HG03175 (cell line): ENCODE measurements around the gene PBX4.

Experiments
- ATAC-seq: cut with Tn5 transposase; IDR thresholded peaks from one replicate; pipeline ENCODE4 v1.9.1; 2021; ENCODE audit warnings: mild to moderate bottlenecking, moderate library complexity; ENCODE audit not compliant: unreplicated experiment

The PBX4 gene

DNA sequence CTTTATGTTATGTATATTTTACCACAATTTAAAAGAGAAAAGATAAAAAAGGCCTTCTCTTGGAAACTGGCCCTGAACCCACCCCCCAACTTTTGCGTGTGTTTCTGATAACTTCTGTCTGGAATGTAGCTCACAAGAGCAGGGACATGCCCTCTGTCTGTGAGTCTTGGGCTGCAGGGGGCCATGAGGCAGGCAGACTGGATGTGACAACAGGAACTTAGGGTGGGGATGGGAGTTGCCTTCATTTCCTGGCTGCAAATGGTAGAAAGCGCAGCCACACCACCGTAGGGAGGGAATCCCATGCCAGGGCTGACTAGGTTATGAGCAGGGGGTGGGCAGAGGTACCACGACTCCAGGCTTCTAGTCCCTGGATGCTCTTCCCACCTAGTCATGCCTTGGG lies 58.6 kb downstream of the PBX4 start:
- no peak for ATAC-seq

DNA sequence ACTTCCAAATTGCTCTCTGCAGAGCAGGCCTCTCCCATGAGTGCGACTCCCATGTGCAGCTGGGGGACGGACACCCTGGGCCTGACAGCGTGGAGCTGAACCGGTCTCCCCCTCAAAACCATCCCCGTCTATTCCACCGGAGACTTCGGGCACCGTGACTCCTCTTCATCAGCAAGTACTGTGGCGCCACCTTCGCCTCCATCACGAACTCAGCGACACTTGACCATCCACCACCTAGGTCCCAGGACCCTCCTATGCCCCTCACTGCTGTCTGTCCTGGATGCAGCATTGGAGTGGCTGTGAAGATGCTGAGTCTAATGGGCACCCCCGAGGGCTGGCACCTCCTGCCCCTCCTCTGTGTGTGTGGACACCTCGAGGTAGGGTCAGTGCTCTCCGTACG lies 59.9 kb downstream of the PBX4 start:
- no peak for ATAC-seq

DNA sequence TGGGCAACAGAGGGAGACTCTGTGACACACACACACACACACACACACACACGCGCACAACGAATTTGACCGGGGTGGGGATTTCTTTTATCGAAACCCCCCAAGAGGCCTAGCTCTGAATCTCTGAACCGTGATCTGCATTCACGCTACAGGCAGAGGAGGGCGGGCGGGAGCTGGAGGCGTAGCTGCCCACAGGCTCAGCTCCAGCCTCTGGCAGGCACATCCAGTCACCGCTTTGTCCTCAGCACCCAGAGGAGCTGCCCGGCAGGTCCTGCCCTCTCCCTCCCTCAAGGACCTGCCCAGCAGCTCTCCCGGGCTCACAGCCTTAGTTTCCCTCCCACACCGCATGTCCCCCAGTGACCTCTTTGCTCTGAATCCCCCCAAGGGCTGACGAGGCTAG lies 60.4 kb downstream of the PBX4 start:
- no peak for ATAC-seq

DNA sequence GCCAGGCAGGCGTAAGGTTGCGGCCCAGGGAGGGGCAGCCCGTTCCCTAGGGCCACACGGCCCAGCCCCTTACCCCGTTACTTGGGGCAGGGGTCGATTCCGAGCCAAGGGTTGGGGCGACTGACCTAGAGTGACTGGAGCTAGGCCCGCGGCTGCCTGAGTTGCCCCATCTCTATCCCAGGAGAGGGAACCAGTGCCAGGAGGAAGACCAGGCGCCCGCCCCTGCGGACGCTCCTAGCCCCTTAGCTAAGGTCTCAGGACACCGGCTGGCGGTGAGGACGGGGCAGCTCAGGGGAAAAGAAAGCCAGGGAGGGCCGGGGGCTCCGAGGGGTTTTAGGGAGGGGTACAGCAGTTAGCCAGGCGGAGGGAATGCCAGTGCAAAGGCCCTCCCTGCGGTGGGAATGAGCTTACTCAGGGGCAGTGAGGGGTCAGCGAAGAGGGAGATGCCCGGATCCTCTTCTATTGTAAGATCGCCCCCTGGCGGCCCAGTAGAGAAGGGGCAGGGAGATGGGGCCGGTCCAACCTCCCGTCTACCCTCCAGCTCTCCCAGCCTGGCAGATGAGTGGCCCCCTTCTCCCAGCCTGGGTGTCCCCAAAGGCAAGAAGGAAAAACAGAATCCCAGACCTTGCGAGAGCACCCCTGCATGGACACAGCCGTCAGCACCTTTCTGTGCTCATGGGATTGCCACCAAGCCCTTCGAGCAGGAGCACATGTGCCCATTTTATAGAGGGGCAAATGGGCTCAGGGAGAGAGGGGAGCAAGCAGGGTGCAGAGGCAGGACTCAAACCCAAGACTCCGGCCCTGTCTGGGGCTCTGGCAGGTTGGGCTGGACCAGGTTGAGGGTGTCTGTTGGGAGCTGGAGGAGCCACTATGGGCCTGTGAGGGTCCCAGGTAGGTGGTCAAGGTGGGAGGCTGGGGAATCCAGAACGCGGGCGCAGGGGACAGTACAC lies 64.1 kb downstream of the PBX4 start:
- ATAC-seq = no peak

DNA sequence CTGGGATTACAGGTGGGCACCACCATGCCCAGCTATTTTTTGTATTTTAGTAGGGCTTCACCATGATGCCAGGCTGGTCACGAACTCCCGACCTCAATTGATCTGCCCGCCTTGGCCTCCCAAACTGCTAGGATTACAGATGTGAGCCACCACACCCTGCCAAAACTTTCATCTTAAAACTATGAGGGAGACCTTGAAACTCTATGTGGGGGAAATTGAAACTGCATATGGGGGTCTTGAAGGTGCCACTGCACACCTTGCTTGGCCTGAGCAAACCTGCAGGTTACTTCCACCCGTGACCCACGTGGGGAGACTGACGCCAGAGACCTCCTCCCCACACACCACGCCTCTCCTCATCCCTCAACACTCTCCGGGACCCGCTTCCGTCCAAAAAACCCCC lies 64.8 kb downstream of the PBX4 start:
- ATAC-seq = no peak

DNA sequence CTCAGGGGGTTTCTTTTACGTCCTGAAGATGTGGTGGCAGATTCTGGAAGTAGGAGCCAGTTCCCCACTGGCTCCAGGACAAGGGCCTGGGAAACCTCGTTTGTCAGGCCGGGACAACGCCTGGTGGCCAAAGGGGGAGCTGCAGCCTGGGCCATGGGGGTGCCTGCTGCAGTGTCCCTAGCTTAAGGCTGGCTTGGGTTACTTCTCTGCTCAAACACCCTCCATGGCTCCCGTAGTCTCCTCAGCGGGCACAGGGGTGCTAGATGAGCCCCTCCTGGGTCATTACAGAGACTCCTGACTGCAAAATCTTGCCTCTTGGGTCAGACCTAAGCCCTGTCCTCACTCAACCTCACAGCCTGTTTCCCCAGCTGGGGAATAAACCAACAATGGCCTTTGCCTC lies 65.7 kb downstream of the PBX4 start:
- ATAC-seq = no peak

DNA sequence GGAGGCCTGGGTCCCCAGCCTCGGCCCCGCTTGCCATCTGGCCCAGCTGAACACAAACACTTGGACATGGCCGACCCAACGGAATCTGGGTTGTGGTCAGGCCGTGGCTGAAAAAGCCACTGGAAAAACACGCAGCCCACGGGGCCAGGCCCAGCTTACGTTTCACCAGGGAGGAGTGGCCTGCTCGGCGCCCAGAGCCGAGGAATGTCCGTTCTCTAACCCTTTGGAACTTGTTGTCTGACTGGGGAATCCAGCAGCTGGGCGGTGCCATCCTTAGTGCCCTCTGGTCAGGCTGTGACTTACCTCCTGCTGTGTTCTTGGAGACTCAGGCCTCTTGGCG lies 66.7 kb downstream of the PBX4 start:
- ATAC-seq = no peak

DNA sequence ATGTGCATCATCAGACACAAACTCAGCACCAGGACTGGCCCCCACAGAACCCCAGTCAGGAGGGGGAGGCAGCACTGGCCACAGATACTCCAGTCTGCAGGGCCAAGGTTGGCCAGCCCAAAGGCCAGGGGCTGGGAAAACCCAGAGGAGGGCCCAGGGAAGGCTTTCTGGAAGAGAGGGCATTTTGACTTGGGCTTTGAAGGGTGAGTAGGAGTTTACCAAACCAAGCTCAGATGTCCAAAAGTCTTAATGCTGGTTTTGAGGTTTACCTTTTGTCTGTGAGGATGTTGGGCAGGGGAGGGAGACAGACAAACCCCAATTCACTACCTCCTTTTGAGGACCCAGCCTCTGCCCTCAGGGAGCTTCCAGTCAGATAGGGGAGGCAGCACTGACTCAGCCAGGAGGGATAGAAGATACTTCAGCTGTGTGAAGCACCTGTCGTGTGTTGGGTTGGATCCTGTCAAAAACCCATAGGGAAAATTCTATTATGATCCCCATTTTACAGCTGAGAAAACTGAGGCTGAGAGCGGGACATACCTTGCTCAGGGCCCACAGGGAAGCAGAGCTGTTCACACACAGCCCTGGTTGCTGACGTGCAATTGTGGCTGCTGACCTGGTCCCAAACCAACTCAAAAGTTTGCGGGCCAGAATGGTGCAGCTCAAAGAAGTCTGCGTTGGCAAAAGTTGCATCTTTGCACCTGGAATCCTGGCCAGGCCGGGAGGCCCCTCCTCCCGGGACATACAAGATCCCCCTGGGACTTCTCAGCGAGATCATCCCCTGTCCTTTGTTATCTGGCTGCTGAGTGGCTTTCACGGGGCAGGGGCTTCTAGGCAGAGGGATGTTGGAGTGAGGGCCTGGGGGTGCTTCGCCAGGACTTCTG lies 67.3 kb downstream of the PBX4 start:
- ATAC-seq = no peak

DNA sequence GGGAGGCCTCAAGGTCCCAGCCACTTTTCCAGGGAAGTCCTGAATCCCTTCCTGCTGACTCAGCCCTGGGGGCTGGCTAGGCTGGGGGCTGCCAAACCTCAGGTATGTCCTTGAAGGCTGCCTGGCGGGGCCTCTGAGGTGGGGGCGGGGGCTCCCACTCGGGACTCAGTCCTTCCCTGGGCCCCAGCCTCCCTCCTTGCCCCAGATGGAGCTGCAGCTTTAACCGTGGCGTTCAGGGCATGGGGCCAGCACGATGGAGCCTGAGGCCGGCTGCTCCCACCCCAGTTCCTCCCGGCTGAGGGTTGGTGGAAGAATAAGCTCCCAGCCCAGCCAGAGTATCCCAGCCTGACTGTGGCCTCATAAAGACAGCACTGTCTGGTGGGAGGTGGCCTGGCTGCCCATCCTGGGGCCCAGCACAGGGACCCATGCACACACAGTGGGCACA lies 68.0 kb downstream of the PBX4 start:
- no peak for ATAC-seq

DNA sequence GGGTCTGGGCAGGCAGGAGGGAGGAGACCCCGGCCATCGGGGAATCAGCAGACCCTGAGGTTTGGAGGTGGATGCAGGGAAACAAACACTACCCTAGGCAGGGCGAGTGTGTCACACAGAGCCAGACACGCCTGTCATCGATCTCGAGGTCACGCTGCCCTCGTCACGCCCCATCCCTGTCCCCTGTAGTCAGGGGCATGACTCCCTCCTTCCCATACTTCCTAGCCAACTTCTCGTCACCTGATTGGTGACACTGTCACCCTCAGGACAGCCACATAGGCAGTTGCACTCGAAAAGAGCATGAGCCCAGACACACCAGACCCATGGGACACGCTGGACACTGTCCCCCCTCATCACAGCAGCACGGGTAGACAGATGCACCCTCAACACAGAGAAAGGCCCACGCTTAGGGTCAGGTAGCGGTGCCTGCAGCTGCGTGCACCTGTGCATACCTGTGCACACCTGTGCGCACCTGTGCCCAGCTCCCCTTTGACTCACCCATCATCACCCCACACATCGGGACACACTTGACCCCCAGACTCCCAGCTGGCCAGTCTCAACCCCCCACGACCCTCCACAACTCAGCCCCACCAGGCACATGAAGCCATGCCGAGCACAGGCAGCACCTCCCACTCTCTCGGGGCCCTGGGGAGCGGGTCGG lies 68.6 kb downstream of the PBX4 start:
- no peak for ATAC-seq

DNA sequence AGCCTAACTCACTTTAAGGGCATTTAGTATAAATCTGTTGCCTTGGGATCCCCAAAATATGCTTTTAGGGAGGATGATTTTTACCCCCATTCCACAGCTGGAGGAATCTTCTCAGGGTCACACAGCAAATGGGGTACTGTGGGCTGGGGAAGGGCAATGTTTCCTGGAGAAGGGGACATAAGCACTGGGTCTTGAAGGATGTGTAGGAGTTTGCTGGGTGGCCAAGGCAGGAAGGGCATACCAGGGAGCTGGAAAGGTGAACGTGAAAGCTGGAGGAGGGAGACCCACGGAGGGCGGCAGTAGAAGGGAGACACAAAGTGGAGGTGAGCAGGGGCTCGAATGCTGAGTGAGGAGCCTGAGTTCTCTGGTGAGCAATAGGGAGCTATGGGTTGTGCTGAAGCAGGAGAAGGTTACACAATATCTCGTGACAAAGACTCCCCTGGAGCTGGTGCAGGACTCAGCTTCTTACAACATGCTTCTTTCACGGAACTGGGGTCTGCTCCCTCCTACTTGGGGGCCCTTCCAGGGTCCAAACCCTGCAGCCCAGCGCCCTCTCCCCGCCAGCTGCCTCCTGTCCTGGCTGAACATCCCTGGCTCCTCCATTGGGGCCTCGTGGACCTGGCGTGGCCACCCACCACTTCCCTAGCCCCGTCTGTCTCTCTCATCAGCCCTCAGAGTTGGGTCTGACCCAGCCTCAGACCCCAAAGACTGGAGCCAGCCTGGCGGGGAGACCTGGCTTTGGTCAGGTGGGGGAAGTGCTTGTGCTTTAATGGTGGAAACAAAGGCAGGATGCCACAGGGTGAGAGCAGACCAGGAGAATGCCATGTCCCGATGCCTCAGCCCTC lies 69.3 kb downstream of the PBX4 start:
- ATAC-seq = no peak

DNA sequence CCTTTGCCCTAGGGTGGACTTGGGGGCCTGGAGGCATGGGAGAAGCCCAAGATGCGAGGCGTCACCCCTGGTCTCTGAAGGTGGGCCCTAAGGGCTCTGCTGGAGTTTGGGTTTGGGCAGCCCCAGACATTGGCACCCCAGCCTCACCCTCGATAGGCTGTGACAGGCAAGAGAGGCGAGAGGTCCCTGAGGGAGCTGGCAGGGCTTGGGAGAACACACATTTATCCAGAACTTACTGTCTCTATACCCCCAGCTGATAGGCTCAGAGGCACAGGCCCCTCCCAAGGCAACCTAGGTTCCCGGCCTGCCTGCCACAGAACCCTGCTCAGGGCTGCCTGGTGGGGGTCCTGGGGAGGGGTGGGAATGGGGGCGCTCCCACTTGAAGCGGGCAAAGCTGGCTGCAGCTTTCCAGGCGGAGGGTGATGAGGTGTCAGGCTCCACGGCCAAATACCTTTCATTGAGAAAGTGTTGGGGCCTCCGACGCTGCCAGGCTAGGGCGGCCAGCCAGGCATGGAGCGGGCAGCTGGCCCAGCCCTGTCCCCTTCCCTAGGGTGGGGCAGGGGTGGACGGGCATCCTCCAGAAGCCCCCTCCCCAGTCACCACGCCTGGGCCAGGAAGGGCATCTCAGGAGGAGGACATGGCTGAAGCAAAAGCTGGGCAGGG lies 70.7 kb downstream of the PBX4 start:
- ATAC-seq = no peak

DNA sequence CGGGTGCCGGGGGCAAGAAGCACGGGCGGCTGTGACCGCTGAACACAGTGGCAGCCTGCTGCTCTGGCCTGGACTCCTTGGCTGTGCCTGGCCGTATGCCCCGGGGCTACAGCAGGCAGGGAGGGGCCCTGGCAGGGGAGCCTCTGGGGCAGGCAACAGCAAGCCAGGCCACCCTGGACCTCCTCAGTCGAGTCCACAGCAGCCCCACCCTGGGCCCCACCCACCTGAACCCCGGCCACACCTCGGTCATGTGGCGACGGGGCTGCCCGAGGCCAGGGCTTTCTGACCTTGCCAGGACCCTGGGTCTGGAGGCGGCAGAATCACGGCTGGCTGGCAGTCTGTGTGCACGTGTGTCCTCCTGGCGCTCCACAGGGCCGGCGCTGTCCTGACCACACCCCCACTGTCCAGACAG lies 71.7 kb downstream of the PBX4 start:
- no peak for ATAC-seq

DNA sequence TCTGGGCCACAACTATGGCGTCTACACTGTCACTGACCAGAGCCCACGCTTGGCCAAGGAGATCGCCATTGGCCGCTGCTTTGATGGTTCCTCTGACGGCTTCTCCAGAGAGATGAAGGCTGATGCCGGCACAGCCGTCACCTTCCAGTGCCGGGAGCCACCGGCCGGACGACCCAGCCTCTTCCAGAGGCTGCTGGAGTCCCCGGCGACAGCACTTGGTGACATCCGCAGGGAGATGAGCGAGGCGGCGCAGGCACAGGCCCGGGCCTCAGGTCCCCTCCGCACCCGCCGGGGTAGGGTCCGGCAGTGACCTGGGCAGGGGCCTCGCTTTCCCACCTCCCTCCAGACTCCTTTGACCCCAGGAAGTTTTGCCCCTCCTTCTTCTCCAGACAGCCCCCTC lies 72.8 kb downstream of the PBX4 start:
- no peak for ATAC-seq

DNA sequence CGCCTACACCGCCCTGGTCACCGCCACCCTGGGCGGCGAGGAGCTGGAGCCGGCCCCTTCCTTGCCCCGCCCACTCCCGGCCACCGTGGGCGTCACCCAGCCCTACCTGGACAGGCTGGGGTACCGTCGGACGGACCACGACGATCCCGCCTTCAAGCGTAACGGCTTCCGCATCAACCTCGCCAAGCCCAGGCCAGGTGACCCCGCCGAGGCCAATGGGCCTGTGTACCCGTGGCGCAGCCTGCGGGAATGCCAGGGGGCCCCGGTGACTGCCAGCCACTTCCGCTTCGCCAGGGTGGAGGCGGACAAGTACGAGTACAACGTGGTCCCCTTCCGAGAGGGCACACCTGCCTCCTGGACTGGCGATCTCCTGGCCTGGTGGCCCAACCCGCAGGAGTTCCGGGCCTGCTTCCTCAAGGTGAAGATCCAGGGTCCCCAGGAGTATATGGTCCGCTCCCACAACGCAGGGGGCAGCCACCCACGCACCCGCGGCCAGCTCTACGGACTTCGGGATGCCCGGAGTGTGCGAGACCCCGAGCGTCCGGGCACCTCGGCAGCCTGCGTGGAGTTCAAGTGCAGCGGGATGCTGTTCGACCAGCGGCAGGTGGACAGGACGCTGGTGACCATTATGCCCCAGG lies 73.4 kb downstream of the PBX4 start:
- no peak for ATAC-seq

DNA sequence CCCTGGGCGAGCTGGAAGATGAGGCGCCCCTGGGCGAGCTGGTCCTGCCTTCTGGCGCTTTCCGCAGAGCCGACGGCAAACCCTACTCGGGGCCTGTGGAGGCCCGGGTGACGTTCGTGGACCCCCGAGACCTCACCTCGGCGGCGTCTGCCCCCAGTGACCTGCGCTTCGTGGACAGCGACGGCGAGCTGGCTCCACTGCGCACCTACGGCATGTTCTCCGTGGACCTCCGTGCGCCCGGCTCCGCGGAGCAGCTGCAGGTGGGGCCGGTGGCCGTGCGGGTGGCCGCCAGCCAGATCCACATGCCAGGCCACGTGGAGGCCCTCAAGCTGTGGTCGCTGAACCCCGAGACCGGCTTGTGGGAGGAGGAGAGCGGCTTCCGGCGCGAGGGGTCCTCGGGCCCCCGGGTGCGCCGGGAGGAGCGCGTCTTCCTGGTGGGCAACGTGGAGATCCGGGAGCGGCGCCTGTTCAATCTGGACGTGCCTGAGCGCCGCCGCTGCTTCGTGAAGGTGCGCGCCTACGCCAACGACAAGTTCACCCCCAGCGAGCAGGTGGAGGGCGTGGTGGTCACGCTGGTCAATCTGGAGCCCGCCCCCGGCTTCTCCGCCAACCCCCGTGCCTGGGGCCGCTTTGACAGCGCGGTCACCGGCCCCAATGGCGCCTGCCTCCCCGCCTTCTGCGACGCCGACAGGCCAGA lies 74.1 kb downstream of the PBX4 start:
- ATAC-seq = no peak

DNA sequence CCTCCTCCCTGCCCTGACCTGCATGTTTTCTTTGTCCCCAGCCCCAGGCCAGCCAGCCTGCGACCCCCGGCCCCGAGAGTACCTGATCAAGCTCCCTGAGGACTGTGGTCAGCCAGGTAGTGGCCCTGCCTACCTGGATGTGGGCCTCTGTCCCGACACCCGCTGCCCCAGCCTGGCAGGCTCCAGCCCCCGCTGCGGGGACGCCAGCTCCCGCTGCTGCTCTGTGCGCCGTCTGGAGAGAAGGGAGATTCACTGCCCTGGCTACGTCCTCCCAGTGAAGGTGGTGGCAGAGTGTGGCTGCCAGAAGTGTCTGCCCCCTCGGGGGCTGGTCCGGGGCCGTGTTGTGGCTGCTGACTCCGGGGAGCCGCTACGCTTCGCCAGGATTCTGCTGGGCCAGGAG lies 74.8 kb downstream of the PBX4 start:
- no peak for ATAC-seq

DNA sequence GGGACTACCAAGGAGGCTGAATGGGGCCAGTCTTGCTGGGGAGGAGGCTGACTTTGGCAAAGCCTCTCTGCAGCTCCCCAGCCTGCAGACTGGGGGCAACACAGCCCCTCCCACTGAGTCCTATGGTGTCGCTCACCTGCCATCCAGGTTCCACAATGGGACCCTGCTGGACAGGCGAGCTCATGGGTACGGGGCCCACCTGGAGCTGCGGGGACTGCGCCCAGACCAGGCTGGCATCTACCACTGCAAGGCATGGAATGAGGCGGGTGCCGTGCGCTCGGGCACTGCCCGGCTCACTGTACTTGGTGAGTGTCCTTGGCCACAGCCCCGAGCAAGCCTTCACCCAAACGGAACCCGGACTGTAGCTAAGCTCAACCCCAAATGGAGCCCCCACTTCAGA lies 75.4 kb downstream of the PBX4 start:
- ATAC-seq = no peak

DNA sequence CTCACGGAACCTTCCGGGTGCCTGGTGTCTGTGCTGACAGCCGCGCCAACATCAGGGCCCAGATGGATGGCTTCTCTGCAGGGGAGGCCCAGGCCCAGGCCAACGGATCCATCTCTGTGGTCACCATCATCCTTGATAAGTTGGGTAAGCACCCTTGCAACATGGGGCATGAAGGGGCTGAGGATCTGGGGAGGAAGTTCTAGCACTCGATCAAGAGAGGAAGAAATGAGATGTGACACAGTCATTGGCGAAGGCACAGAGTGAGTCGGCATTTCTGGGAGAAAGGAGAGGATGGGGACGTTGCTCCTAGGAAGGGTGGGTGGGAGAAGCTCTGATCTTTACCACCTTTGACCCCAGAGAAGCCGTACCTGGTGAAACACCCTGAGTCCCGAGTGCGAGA lies 76.0 kb downstream of the PBX4 start:
- ATAC-seq = no peak
